Measurements from ENCODE around the gene SCUBE2. TPM values are rescaled to one million over a fixed set of nuclear protein-coding genes. Genes with fewer than 3 reads are reported as not detected.

The SCUBE2 gene
- total and polyA plus RNA-seq, 4 donors, result 2.6 to 27.6 (median 4.0) TPM

DNA sequence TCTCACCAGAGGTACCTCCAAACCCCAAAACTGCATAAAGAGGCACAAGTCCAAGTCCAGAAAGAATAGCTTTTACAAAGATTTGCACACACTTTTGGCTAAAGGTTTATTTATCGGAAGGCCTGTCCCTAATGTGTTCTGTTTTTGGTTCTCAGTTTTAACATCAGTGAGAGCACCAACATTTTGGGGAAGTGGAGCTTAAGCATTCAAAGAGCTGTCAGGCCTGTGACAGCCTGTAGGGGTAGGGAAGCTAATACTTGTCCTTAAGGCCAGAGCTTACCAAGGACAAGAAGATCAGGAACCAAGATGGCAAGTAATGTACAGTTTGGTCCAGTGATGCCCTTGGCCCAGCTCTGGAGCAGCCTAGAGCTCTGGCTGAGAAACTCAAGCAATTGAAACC lies 38.9 kb upstream of the SCUBE2 start:
- no peak for DNase-seq
- peaks cover 0 to 8% (median 0%) of the 10 kb centered on the region in 4 donors for H3K36me3 ChIP-seq (ENCODE audit: control insufficient read depth in 4 of 4, insufficient read depth in 4 of 4, low read length in 4 of 4)
- no peak overlapping the region for H3K4me3 ChIP-seq
- no peak overlapping the region for H3K27ac ChIP-seq (ENCODE audit: low read depth in 1 of 2, low read length in 1 of 2)
- no peaks in the 10 kb centered on the region for H3K27me3 ChIP-seq (ENCODE audit: control insufficient read depth in 3 of 3, insufficient read depth in 3 of 3, low read length in 2 of 3)
- no peak overlapping the region for H3K9ac ChIP-seq (ENCODE audit: insufficient read depth in 1 of 2, low read length in 2 of 2)
- no peak for ATAC-seq (ENCODE audit: insufficient read depth, low FRiP score)
- H3K4me1 ChIP-seq (ENCODE audit: control insufficient read depth in 5 of 5, insufficient read depth in 5 of 5, low read length in 5 of 5), result no peaks in the 10 kb centered on the region
- H3K9me3 ChIP-seq (ENCODE audit: control insufficient read depth in 4 of 4, insufficient read depth in 3 of 4, low read length in 3 of 4), result no peaks in the 10 kb centered on the region
- TF ChIP-seq, protein P1, sequence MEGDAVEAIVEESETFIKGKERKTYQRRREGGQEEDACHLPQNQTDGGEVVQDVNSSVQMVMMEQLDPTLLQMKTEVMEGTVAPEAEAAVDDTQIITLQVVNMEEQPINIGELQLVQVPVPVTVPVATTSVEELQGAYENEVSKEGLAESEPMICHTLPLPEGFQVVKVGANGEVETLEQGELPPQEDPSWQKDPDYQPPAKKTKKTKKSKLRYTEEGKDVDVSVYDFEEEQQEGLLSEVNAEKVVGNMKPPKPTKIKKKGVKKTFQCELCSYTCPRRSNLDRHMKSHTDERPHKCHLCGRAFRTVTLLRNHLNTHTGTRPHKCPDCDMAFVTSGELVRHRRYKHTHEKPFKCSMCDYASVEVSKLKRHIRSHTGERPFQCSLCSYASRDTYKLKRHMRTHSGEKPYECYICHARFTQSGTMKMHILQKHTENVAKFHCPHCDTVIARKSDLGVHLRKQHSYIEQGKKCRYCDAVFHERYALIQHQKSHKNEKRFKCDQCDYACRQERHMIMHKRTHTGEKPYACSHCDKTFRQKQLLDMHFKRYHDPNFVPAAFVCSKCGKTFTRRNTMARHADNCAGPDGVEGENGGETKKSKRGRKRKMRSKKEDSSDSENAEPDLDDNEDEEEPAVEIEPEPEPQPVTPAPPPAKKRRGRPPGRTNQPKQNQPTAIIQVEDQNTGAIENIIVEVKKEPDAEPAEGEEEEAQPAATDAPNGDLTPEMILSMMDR (IDR thresholded peaks at IDR 0.05; ENCODE audit: control extremely low read depth, extremely low read depth), result no peak
- 79 to 87% methylated on average over 1 of the region's 1 CpG for WGBS, 2 donors

GRCh38 chr11:9126636-9127035 lies 35.2 kb upstream of the SCUBE2 start:
- Histone ChIP-seq H3K4me1 (ENCODE audit: control insufficient read depth in 5 of 5, insufficient read depth in 5 of 5, low read length in 5 of 5) (peaks cover 0 to 3% (median 0%) of the 10 kb centered on the region in 5 donors), H3K27ac (ENCODE audit: low read depth in 1 of 2, low read length in 1 of 2) (no peak overlapping the region), H3K27me3 (ENCODE audit: control insufficient read depth in 3 of 3, insufficient read depth in 3 of 3, low read length in 2 of 3) (no peaks in the 10 kb centered on the region), H3K9ac (ENCODE audit: insufficient read depth in 1 of 2, low read length in 2 of 2) (no peak overlapping the region), H3K9me3 (ENCODE audit: control insufficient read depth in 4 of 4, insufficient read depth in 3 of 4, low read length in 3 of 4) (no peaks in the 10 kb centered on the region), H3K36me3 (ENCODE audit: control insufficient read depth in 4 of 4, insufficient read depth in 4 of 4, low read length in 4 of 4) (peaks cover 0 to 6% (median 0%) of the 10 kb centered on the region in 4 donors), H3K4me3 (no peak overlapping the region)
- no peak for ATAC-seq (ENCODE audit: insufficient read depth, low FRiP score)
- TF ChIP-seq, protein P1 (IDR thresholded peaks at IDR 0.05; ENCODE audit: control extremely low read depth, extremely low read depth), result no peak
- WGBS, 2 donors, result 31 to 47% methylated on average over 2 of the region's 2 CpGs
- peak in 2 of 3 donors; percentile 50 to 76 for DNase-seq

- Histone ChIP-seq H3K27ac (ENCODE audit: low read depth in 1 of 2, low read length in 1 of 2) (no peak overlapping the region), H3K27me3 (ENCODE audit: control insufficient read depth in 3 of 3, insufficient read depth in 3 of 3, low read length in 2 of 3) (no peaks in the 10 kb centered on the region), H3K9ac (ENCODE audit: insufficient read depth in 1 of 2, low read length in 2 of 2) (no peak overlapping the region), H3K36me3 (ENCODE audit: control insufficient read depth in 4 of 4, insufficient read depth in 4 of 4, low read length in 4 of 4) (no peaks in the 10 kb centered on the region), H3K4me1 (ENCODE audit: control insufficient read depth in 5 of 5, insufficient read depth in 5 of 5, low read length in 5 of 5) (peaks cover 0 to 6% (median 0%) of the 10 kb centered on the region in 5 donors), H3K4me3 (no peak overlapping the region), H3K9me3 (ENCODE audit: control insufficient read depth in 4 of 4, insufficient read depth in 3 of 4, low read length in 3 of 4) (no peaks in the 10 kb centered on the region)
- TF ChIP-seq, protein P1 (IDR thresholded peaks at IDR 0.05; ENCODE audit: control extremely low read depth, extremely low read depth), result no peak
- no peak for ATAC-seq (ENCODE audit: insufficient read depth, low FRiP score)
- 88 to 93% methylated on average over 2 of the region's 2 CpGs for WGBS, 2 donors
- DNase-seq, result no peak
Measured at GRCh38 chr11:9125185-9125886, 33.9 kb upstream of the SCUBE2 start.
